Heart right ventricle (tissue), 16 donors: Measurements from ENCODE around the gene DCUN1D3. TPM values are rescaled to one million over a fixed set of nuclear protein-coding genes. Genes with fewer than 3 reads are reported as not detected.
A peak's percentile ranks its signal among the peaks of the same experiment; 100 is the strongest.

Source experiments
- ATAC-seq, 8 donors: fragments of 200-7000 bp; cut with Tn5 transposase; one replicate each; pipeline ENCODE4 v1.9.1; 2020; ENCODE audit warnings: mild to moderate bottlenecking in 8 of 8, moderate library complexity in 8 of 8, moderate number of reproducible peaks in 1 of 8
- DNase-seq, 2 donors: peaks; one replicate each; pipeline ENCODE4 v3.0.0-alpha.2; 2020
- H3K27ac ChIP-seq, 10 donors: fragments of 200-600 bp; sonication (generic) in 2 of 10; one replicate each; pipeline versions ENCODE4 v1.5.0 to v1.8.0; 2020 to 2022; ENCODE audit warnings: mild to moderate bottlenecking in 3 of 10
- H3K27me3 ChIP-seq, 7 donors: fragments of 200-600 bp; one replicate each; pipeline ENCODE4 v1.8.0; 2021 to 2022; ENCODE audit warnings: mild to moderate bottlenecking in 2 of 7
- H3K36me3 ChIP-seq, 9 donors: fragments of 200-600 bp; sonication (generic) in 1 of 9; one replicate each; pipeline versions ENCODE4 v1.5.0 to v1.8.0; 2020 to 2022; ENCODE audit warnings: mild to moderate bottlenecking in 2 of 9
- H3K4me1 ChIP-seq, 9 donors: fragments of 200-600 bp; sonication (generic) in 1 of 9; one replicate each; pipeline versions ENCODE4 v1.5.0 to v1.8.0; 2020 to 2022; ENCODE audit warnings: mild to moderate bottlenecking in 4 of 9
- H3K4me3 ChIP-seq, 10 donors: fragments of 200-600 bp; sonication (generic) in 2 of 10; one replicate each; pipeline versions ENCODE4 v1.5.0 to v1.8.0; 2020 to 2022; ENCODE audit warnings: mild to moderate bottlenecking in 7 of 10, moderate library complexity in 2 of 10
- H3K9me3 ChIP-seq, 11 donors: fragments of 200-600 bp in 10 of 11; sonication (generic) in 2 of 11; one replicate each; pipeline versions ENCODE4 v1.5.0 to v1.8.0; 2013 to 2022; ENCODE audit warnings: mild to moderate bottlenecking in 2 of 11, control low read depth in 1 of 11, moderate library complexity in 1 of 11
- WGBS, 2 donors: extraction: QIAGEN DNeasy Blood & Tissue Kit; methylation state at CpG; one replicate each; pipeline ENCODE4 v1.1.7; 2013; ENCODE audit warnings: inconsistent platforms in 1 of 2; 5-methylcytosine and 5-hydroxymethylcytosine counted together
- intact Hi-C, 10 donors: fragments of 100-400 bp; cut with DNase I; formaldehyde crosslinking; loops; one replicate each; pipeline versions ENCODE4 v1.11.1 to v1.14.2; 2022
- polyA plus RNA-seq, 2 donors: library from polyadenylated mRNA; stranded (reverse); fragments of 200-250 nt; gene quantifications; one replicate each; pipeline ENCODE4 v1.2.3, GENCODE V29; 2013
- total RNA-seq, 10 donors: library from RNA; stranded (reverse); fragmentation: NEBNext Ultra II Directional in 3 of 10; extraction: Animal tissue kit (Norgen Biotek cat#: 25700) in 3 of 10; gene quantifications; one replicate each; pipeline versions ENCODE4 v1.2.1 to v1.2.4, GENCODE V29; 2021 to 2023
- TF ChIP-seq, protein P1 (sequence below), 9 donors: fragments of 200-600 bp; sonication (generic) in 2 of 9; IDR thresholded peaks; one replicate each; pipeline versions ENCODE4 v1.5.0 to v1.8.0; 2021 to 2022; ENCODE audit warnings: antibody characterized with exemption in 9 of 9, mild to moderate bottlenecking in 5 of 9, moderate library complexity in 1 of 9
- donor health status: Arrhythmogenic right ventricular cardiomyopathy.
- donor health status: ischemic (EF 13 %, LVEDD 7.1; RV severe dilation, severe dysfunction).
- donor health status: healthy with polysubstance abuse.
- donor health status: DM: no; HTN: yes; CAD: no.
- donor health status: DM: no; HTN: no; CAD: no.
- donor health status: ischemic (EF 25% LVEDD 6.9; RV normal size, moderate dysfunction).
- donor health status: ischemic (EF 25% LVEDD 5.7; RV mildly dilated, moderate dysfunction).
- donor health status: healthy.
- donor health status: DM: yes; HTN: yes; CAD: no.
- donor health status: Ischemic cardiomyopathy.
- donor health status: ischemic (EF 35%, LVEDD 5.7; RV mildly dilated, moderate dysfunction).
- donor health status: nonischemic (EF 11% LVEDD 7.7; RV severe dilation, severe dysfunction).
- donor health status: DM: yes; HTN: yes; CAD: no.
- donor health status: PGD.
- donor health status: ischemic (EF 29% LVEDD 5.4; RV normal size, mild dysfunction).
- donor health status: nonischemic (EF 23%, LVEDD 6.1; RV moderate dilation, normal function).

DCUN1D3 gene
- total and polyA plus RNA-seq, 12 donors, result 3.4 to 32.6 (median 9.4) TPM

DNA sequence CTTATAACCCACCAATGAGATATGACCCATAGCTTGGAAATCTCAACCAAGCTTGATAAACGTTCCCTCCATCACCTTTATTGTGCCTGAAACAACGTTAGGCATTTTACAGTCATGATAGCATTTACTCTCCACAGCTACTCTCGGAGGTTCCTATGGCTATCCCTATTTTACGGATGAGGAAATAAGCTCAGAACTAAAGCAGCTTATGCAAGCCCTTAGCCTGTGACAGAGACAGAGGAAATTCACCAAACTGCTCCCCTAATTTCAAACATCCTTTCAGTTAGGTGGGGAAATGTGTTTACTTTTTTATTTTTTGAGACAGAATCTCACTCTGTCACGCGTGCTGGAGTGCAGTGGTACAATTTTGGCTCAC lies 18.7 kb downstream of the DCUN1D3 start:
- no peak overlapping the region for H3K4me3 ChIP-seq
- H3K9me3 ChIP-seq, result no peaks in the 10 kb centered on the region
- peaks cover 0 to 7% (median 0%) of the 10 kb centered on the region in 9 donors for H3K36me3 ChIP-seq
- peak overlapping the region in 2 of 10 donors; percentile 13 to 22 for H3K27ac ChIP-seq
- intact Hi-C loops, result no loop called here
- H3K27me3 ChIP-seq, result no peaks in the 10 kb centered on the region
- TF ChIP-seq, protein P1, sequence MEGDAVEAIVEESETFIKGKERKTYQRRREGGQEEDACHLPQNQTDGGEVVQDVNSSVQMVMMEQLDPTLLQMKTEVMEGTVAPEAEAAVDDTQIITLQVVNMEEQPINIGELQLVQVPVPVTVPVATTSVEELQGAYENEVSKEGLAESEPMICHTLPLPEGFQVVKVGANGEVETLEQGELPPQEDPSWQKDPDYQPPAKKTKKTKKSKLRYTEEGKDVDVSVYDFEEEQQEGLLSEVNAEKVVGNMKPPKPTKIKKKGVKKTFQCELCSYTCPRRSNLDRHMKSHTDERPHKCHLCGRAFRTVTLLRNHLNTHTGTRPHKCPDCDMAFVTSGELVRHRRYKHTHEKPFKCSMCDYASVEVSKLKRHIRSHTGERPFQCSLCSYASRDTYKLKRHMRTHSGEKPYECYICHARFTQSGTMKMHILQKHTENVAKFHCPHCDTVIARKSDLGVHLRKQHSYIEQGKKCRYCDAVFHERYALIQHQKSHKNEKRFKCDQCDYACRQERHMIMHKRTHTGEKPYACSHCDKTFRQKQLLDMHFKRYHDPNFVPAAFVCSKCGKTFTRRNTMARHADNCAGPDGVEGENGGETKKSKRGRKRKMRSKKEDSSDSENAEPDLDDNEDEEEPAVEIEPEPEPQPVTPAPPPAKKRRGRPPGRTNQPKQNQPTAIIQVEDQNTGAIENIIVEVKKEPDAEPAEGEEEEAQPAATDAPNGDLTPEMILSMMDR (IDR thresholded peaks at IDR 0.05), result no peak
- DNase-seq (no peak), ATAC-seq (no peak)
- WGBS, 2 donors, result 76 to 84% methylated on average over 6 of the region's 6 CpGs
- H3K4me1 ChIP-seq, result peaks cover 5 to 88% (median 45%) of the 10 kb centered on the region in 9 donors

DNA sequence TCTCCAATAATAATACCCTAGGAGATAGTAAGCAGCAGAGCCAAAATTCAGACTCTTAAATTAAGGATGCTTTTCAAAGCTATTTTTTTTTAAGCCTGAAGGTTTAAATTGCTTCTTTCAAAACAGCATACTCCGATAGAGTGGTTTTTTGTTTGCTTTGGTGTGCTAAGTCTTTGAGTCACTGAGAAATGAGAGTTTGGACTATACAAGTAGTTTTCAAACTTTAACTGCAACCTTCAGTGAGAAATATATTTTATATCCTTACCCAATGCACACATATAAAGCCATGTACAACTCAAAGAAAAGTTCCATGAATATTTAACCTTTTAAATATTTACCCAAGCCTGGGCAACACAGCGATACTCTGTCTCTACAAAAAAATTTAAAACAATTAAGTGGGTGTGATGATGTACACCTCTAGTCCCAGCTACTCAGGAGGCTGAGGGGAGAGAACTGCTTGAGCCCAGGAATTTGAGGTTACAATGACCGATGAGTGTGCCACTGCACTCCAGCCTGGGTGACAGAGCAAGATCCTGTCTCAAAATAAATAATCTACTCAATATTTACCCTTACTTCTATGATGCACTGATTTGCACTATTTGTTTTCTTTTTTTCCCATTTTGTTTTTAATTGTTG lies 19.2 kb downstream of the DCUN1D3 start:
- Histone ChIP-seq H3K9me3 (no peaks in the 10 kb centered on the region), H3K36me3 (peaks cover 0 to 2% (median 0%) of the 10 kb centered on the region in 9 donors), H3K27ac (no peak overlapping the region), H3K27me3 (no peaks in the 10 kb centered on the region), H3K4me3 (no peak overlapping the region), H3K4me1 (peaks cover 5 to 83% (median 45%) of the 10 kb centered on the region in 9 donors)
- intact Hi-C loops, result no loop called here
- DNase-seq (no peak), ATAC-seq (no peak)
- TF ChIP-seq, protein P1 (IDR thresholded peaks at IDR 0.05), result no peak
- WGBS, 2 donors, result 87 to 89% methylated on average over 3 of the region's 3 CpGs

DNA sequence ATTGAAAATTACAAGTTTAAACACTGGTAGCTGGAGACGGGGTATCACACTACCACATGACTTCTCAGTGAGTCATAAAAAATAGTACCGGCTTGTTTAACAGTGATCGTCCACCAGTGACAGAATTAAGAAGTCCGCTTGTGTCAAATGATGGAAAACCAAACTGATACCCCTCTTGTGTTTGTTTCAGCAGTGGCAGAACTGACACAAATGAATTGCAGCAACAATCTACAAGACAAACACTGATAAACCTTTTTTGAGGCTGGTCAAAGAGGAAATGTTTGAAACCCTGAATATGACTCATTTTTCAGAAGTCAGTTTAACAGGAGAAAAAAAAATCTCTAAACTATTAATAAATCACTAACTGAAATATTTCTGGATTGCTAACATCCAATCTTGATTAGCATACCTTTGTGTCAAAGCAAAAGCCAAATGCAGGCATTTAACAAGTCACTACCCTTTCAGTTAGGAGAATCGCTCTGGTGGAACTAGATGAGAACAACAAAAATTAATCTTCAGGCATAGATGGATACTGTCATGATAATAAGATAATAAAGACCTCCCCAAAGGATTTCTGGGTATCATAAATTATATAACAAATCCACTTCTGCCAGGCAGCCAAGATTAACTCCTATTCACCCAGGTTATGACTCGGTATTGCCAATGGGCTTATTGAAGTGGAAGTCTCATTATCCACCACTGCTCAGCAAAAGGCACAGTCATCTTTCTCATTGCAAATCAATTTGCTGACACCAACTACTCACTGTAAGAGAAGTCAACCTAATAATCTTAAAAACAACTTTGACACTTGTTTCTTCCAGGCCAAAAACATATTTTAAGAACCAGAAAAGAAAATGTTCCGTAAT lies 20.8 kb downstream of the DCUN1D3 start:
- no peak for DNase-seq
- WGBS, 2 donors, result 49 to 55% methylated on average over 7 of the region's 7 CpGs
- ATAC-seq, result peak in 5 of 8 donors; percentile 48 to 63 (median 57)
- Histone ChIP-seq H3K4me1 (peaks cover 5 to 85% (median 58%) of the 10 kb centered on the region in 9 donors), H3K4me3 (peak overlapping the region in 1 of 10 donors; percentile 0), H3K36me3 (no peaks in the 10 kb centered on the region), H3K27me3 (no peaks in the 10 kb centered on the region), H3K27ac (peak overlapping the region in 9 of 10 donors; percentile 23 to 78 (median 59)), H3K9me3 (no peaks in the 10 kb centered on the region)
- intact Hi-C loops, result no loop called here
- TF ChIP-seq, protein P1 (IDR thresholded peaks at IDR 0.05), result no peak

DNA sequence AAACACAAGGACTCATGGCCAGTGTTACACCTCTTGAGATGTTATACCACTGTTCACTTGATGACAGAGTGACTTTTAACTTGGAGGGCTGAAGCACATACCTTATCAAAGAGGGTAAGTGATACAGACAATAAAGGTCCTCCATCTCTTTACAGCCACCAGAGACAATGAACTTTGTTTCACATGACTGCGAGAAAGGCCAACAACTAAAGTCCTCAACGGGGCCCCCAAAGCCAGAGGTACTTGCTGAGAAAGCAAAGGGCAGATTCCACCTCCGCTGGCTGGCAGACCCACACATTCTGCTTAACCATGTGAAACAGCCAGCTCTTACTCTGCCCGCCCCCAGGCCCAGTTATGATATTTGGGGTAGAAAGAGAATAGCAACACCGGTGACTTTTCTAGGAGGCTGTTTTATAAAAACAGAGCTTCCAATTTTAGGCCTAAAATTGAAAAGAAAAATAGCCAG lies 21.4 kb downstream of the DCUN1D3 start:
- intact Hi-C loops, result no loop called here
- TF ChIP-seq, protein P1 (IDR thresholded peaks at IDR 0.05), result no peak
- no peaks in the 10 kb centered on the region for H3K36me3 ChIP-seq
- peak overlapping the region in 1 of 10 donors; percentile 0 for H3K4me3 ChIP-seq
- H3K27me3 ChIP-seq, result no peaks in the 10 kb centered on the region
- 40 to 64% methylated on average over 5 of the region's 5 CpGs for WGBS, 2 donors
- DNase-seq, result no peak
- H3K27ac ChIP-seq, result peak overlapping the region in 9 of 10 donors; percentile 23 to 78 (median 59)
- no peaks in the 10 kb centered on the region for H3K9me3 ChIP-seq
- ATAC-seq, result peak; percentile 26 to 94 (median 80)
- peaks cover 8 to 85% (median 63%) of the 10 kb centered on the region in 9 donors for H3K4me1 ChIP-seq
